T-helper 1 cell treated with Interleukin-12 subunit alpha and Interleukin-12 subunit beta and Interleukin-4 antibody, amounts not matched to agents 30 μg/mL and 1 μg/mL, for 36 hours (primary cell): ENCODE data around the gene SEMA3A.

Experiments
- H3K27ac Mint-ChIP-seq: one replicate; pipeline ENCODE4 v1.8.0; 2021; ENCODE audit warnings: mild to moderate bottlenecking, mixed read lengths
- H3K27me3 Mint-ChIP-seq: one replicate; pipeline ENCODE4 v1.8.0; 2021; ENCODE audit warnings: low read depth, mixed read lengths
- H3K36me3 Mint-ChIP-seq: one replicate; pipeline ENCODE4 v1.8.0; 2021; ENCODE audit warnings: low read depth, mixed read lengths
- H3K4me1 Mint-ChIP-seq: one replicate; pipeline ENCODE4 v1.8.0; 2021; ENCODE audit warnings: low read depth, mixed read lengths
- H3K4me3 Mint-ChIP-seq: one replicate; pipeline ENCODE4 v1.8.0; 2021; ENCODE audit warnings: mild to moderate bottlenecking, moderate library complexity, mixed read lengths
- H3K9me3 Mint-ChIP-seq: one replicate; pipeline ENCODE4 v1.8.0; 2021; ENCODE audit warnings: mixed read lengths

The SEMA3A gene

GRCh38 chr7:83984591-83984990 lies 210.0 kb downstream of the SEMA3A start:
- no peak overlapping the region for H3K27ac Mint-ChIP-seq
- H3K9me3 Mint-ChIP-seq, result no peaks in the 10 kb centered on the region
- H3K4me3 Mint-ChIP-seq, result no peak overlapping the region
- H3K27me3 Mint-ChIP-seq, result no peaks in the 10 kb centered on the region
- no peaks in the 10 kb centered on the region for H3K36me3 Mint-ChIP-seq
- H3K4me1 Mint-ChIP-seq, result no peaks in the 10 kb centered on the region

- Mint-ChIP-seq H3K4me3 (no peak overlapping the region), H3K27ac (no peak overlapping the region), H3K9me3 (no peaks in the 10 kb centered on the region)
Observed at GRCh38 chr7:83984076-83984475, 210.5 kb downstream of the SEMA3A start.

GRCh38 chr7:83983606-83984005 lies 211.0 kb downstream of the SEMA3A start:
- H3K27ac Mint-ChIP-seq, result no peak overlapping the region
- H3K36me3 Mint-ChIP-seq, result no peaks in the 10 kb centered on the region
- no peaks in the 10 kb centered on the region for H3K27me3 Mint-ChIP-seq
- H3K9me3 Mint-ChIP-seq, result no peaks in the 10 kb centered on the region
- H3K4me1 Mint-ChIP-seq, result no peaks in the 10 kb centered on the region
- no peak overlapping the region for H3K4me3 Mint-ChIP-seq

More at GRCh38 chr7:83984076-83984475, 210.5 kb downstream of the SEMA3A start:
- H3K27me3 Mint-ChIP-seq, result no peaks in the 10 kb centered on the region
- no peaks in the 10 kb centered on the region for H3K36me3 Mint-ChIP-seq
- H3K4me1 Mint-ChIP-seq, result no peaks in the 10 kb centered on the region

- no peak overlapping the region for H3K4me3 Mint-ChIP-seq
- no peaks in the 10 kb centered on the region for H3K36me3 Mint-ChIP-seq
- no peaks in the 10 kb centered on the region for H3K4me1 Mint-ChIP-seq
- H3K27me3 Mint-ChIP-seq, result no peaks in the 10 kb centered on the region
- no peaks in the 10 kb centered on the region for H3K9me3 Mint-ChIP-seq
- no peak overlapping the region for H3K27ac Mint-ChIP-seq
Observed at GRCh38 chr7:83976302-83976701, 218.3 kb downstream of the SEMA3A start.

- Mint-ChIP-seq H3K9me3 (no peaks in the 10 kb centered on the region), H3K27ac (no peak overlapping the region), H3K4me3 (no peak overlapping the region), H3K4me1 (no peaks in the 10 kb centered on the region), H3K27me3 (no peaks in the 10 kb centered on the region), H3K36me3 (no peaks in the 10 kb centered on the region)
Observed at GRCh38 chr7:83970081-83970480, 224.5 kb downstream of the SEMA3A start.

- Mint-ChIP-seq H3K4me3 (no peak overlapping the region), H3K4me1 (no peaks in the 10 kb centered on the region), H3K27me3 (no peaks in the 10 kb centered on the region), H3K9me3 (no peaks in the 10 kb centered on the region), H3K36me3 (no peaks in the 10 kb centered on the region), H3K27ac (no peak overlapping the region)
Observed at GRCh38 chr7:83964318-83964717, 230.3 kb downstream of the SEMA3A start.

- H3K27ac Mint-ChIP-seq, result no peak overlapping the region
- H3K4me3 Mint-ChIP-seq, result no peak overlapping the region
- no peaks in the 10 kb centered on the region for H3K4me1 Mint-ChIP-seq
- H3K9me3 Mint-ChIP-seq, result no peaks in the 10 kb centered on the region
- peaks cover 3% of the 10 kb centered on the region for H3K27me3 Mint-ChIP-seq
- H3K36me3 Mint-ChIP-seq, result no peaks in the 10 kb centered on the region
Observed at GRCh38 chr7:83957333-83957732, 237.3 kb downstream of the SEMA3A start.

- Mint-ChIP-seq H3K4me3 (no peak overlapping the region), H3K9me3 (no peaks in the 10 kb centered on the region), H3K27me3 (peaks cover 3% of the 10 kb centered on the region), H3K27ac (no peak overlapping the region), H3K4me1 (no peaks in the 10 kb centered on the region), H3K36me3 (no peaks in the 10 kb centered on the region)
Observed at GRCh38 chr7:83956104-83956503, 238.5 kb downstream of the SEMA3A start.

- Mint-ChIP-seq H3K4me1 (no peaks in the 10 kb centered on the region), H3K36me3 (no peaks in the 10 kb centered on the region), H3K27ac (no peak overlapping the region), H3K4me3 (no peak overlapping the region), H3K27me3 (peaks cover 3% of the 10 kb centered on the region), H3K9me3 (no peaks in the 10 kb centered on the region)
Observed at GRCh38 chr7:83952236-83952635, 242.4 kb downstream of the SEMA3A start.

- Mint-ChIP-seq H3K4me1 (no peaks in the 10 kb centered on the region), H3K27me3 (no peaks in the 10 kb centered on the region), H3K9me3 (no peaks in the 10 kb centered on the region), H3K4me3 (no peak overlapping the region), H3K27ac (no peak overlapping the region), H3K36me3 (no peaks in the 10 kb centered on the region)
Observed at GRCh38 chr7:83947260-83947659, 247.3 kb downstream of the SEMA3A start.

- no peaks in the 10 kb centered on the region for H3K36me3 Mint-ChIP-seq
- H3K4me3 Mint-ChIP-seq, result no peak overlapping the region
- no peaks in the 10 kb centered on the region for H3K4me1 Mint-ChIP-seq
- H3K9me3 Mint-ChIP-seq, result no peaks in the 10 kb centered on the region
- no peak overlapping the region for H3K27ac Mint-ChIP-seq
- no peaks in the 10 kb centered on the region for H3K27me3 Mint-ChIP-seq
Observed at GRCh38 chr7:83946801-83947200, 247.8 kb downstream of the SEMA3A start.

- no peak overlapping the region for H3K4me3 Mint-ChIP-seq
Observed at GRCh38 chr7:83941300-83941699, 253.3 kb downstream of the SEMA3A start.

GRCh38 chr7:83937930-83938329 lies 256.7 kb downstream of the SEMA3A start:
- Mint-ChIP-seq H3K9me3 (no peaks in the 10 kb centered on the region), H3K4me1 (no peaks in the 10 kb centered on the region), H3K27me3 (no peaks in the 10 kb centered on the region), H3K36me3 (no peaks in the 10 kb centered on the region), H3K27ac (no peak overlapping the region), H3K4me3 (no peak overlapping the region)

More at GRCh38 chr7:83941300-83941699, 253.3 kb downstream of the SEMA3A start:
- H3K27ac Mint-ChIP-seq, result no peak overlapping the region
- no peaks in the 10 kb centered on the region for H3K27me3 Mint-ChIP-seq
- no peaks in the 10 kb centered on the region for H3K4me1 Mint-ChIP-seq
- H3K9me3 Mint-ChIP-seq, result no peaks in the 10 kb centered on the region
- H3K36me3 Mint-ChIP-seq, result no peaks in the 10 kb centered on the region

- H3K36me3 Mint-ChIP-seq, result no peaks in the 10 kb centered on the region
- H3K4me3 Mint-ChIP-seq, result no peak overlapping the region
- no peak overlapping the region for H3K27ac Mint-ChIP-seq
- H3K9me3 Mint-ChIP-seq, result no peaks in the 10 kb centered on the region
- H3K27me3 Mint-ChIP-seq, result no peaks in the 10 kb centered on the region
- no peaks in the 10 kb centered on the region for H3K4me1 Mint-ChIP-seq
Observed at GRCh38 chr7:83936056-83936708, 258.4 kb downstream of the SEMA3A start.

GRCh38 chr7:83934118-83934734 lies 260.4 kb downstream of the SEMA3A start:
- H3K27ac Mint-ChIP-seq, result no peak overlapping the region
- no peaks in the 10 kb centered on the region for H3K4me1 Mint-ChIP-seq
- H3K27me3 Mint-ChIP-seq, result no peaks in the 10 kb centered on the region
- H3K4me3 Mint-ChIP-seq, result no peak overlapping the region
- H3K9me3 Mint-ChIP-seq, result no peaks in the 10 kb centered on the region
- no peaks in the 10 kb centered on the region for H3K36me3 Mint-ChIP-seq
